H1 (cell line): ENCODE measurements around the gene TACC2. TPM values are rescaled to one million over a fixed set of nuclear protein-coding genes. Genes with fewer than 3 reads are reported as not detected.

Experiments
- CHD7 ChIP-seq: fragments of 300-600 bp; sonication (generic); IDR thresholded peaks from 2 replicates; pipeline ENCODE4 v1.7.1; 2012; ENCODE audit warnings: low read length, moderate library complexity, mild to moderate bottlenecking, inconsistent platforms; ENCODE audit not compliant: insufficient replicate concordance
- TEAD4 ChIP-seq: IDR thresholded peaks from 2 replicates; pipeline ENCODE4 v1.6.1; 2012; ENCODE audit warnings: low read depth, low read length, inconsistent platforms, mixed read lengths
- polyA plus RNA-seq, 7 experiments: library from polyadenylated mRNA; depleted of rRNA in 3 of 7; stranded (reverse) in 5 of 7; unstranded in 2 of 7; fragments of >200 nt in 5 of 7; fragments of 200-250 nt in 2 of 7; gene quantifications; 1 replicate in 5 of 7; 2 replicates in 1 of 7; 4 replicates in 1 of 7; pipeline versions ENCODE4 v1.2.1 to v1.2.3, GENCODE V29; 2011 to 2013; ENCODE audit warnings: missing spikeins in 2 of 7, mixed read lengths in 2 of 7
- total RNA-seq: library from RNA; stranded (reverse); fragmentation: NEBNext Ultra II Directional; extraction: Animal tissue kit (Norgen Biotek cat#: 25700); gene quantifications from 2 replicates; pipeline ENCODE4 v1.2.1, GENCODE V29; 2021

Gene TACC2
- total and polyA plus RNA-seq, 2 of the 8 experiments (the other 6 are each of a cell fraction or from before 2014, with no cell fraction given), result 21.2 to 46.6 TPM

GRCh38 chr10:122269059-122269687 lies 280.2 kb downstream of the TACC2 start (continued):
- TF ChIP-seq CHD7 (no peak), TEAD4 (0 out of 2 replicates have a peak, but pooled peaks have one; percentile 9)
